GM23338 (cell line): ENCODE results near the gene NPAS4. TPM values are rescaled to one million over a fixed set of nuclear protein-coding genes. Genes with fewer than 3 reads are reported as not detected.

ENCODE experiments used
- ATAC-seq: fragments of 200-7000 bp; cut with Tn5 transposase; 3 replicates; pipeline ENCODE4 v1.9.1; 2020
- DNase-seq: peaks from one replicate; pipeline ENCODE4 v3.0.0-alpha.2; 2015; ENCODE audit warnings: low spot score
- H2AFZ ChIP-seq: fragments of 200-600 bp; sonication (generic); 2 replicates; pipeline ENCODE4 v1.8.0; 2016; ENCODE audit warnings: antibody characterized with exemption, mild to moderate bottlenecking, moderate library complexity
- H3F3A ChIP-seq: fragments of 200-600 bp; sonication (generic); replicated peaks from 2 replicates; pipeline ENCODE4 v1.8.0; 2017; ENCODE audit warnings: antibody characterized with exemption, mixed run types, low read depth
- H3K27ac ChIP-seq: fragments of 200-600 bp; sonication (generic); 2 replicates; pipeline ENCODE4 v1.6.1; 2016; ENCODE audit warnings: low read depth
- H3K27me3 ChIP-seq: fragments of 200-600 bp; sonication (generic); 2 replicates; pipeline ENCODE4 v1.8.0; 2016; ENCODE audit warnings: mild to moderate bottlenecking, mixed run types, moderate library complexity; ENCODE audit not compliant: insufficient read depth
- H3K36me3 ChIP-seq: fragments of 200-600 bp; sonication (generic); 2 replicates; pipeline ENCODE4 v1.8.0; 2016; ENCODE audit warnings: mild to moderate bottlenecking; ENCODE audit not compliant: insufficient read depth
- H3K4me1 ChIP-seq: fragments of 200-600 bp; sonication (generic); 2 replicates; pipeline ENCODE4 v1.8.0; 2016; ENCODE audit warnings: mild to moderate bottlenecking, moderate library complexity; ENCODE audit not compliant: insufficient read depth
- H3K4me2 ChIP-seq: fragments of 200-600 bp; sonication (generic); 2 replicates; pipeline ENCODE4 v1.7.1; 2017; ENCODE audit warnings: mixed run types
- H3K4me3 ChIP-seq: fragments of 200-600 bp; sonication (generic); 2 replicates; pipeline ENCODE4 v1.6.1; 2016; ENCODE audit warnings: mixed run types
- H3K79me2 ChIP-seq: fragments of 200-600 bp; sonication (generic); replicated peaks from 2 replicates; pipeline ENCODE4 v1.8.0; 2017; ENCODE audit warnings: mild to moderate bottlenecking; ENCODE audit not compliant: insufficient read depth
- H3K9me2 ChIP-seq: fragments of 200-600 bp; sonication (generic); 2 replicates; pipeline ENCODE4 v1.8.0; 2017; ENCODE audit not compliant: insufficient read depth
- H4K20me1 ChIP-seq: fragments of 200-600 bp; sonication (generic); replicated peaks from 2 replicates; pipeline ENCODE4 v1.8.0; 2017; ENCODE audit warnings: mild to moderate bottlenecking; ENCODE audit not compliant: insufficient read depth
- H3K27ac Mint-ChIP-seq: 2 replicates; pipeline ENCODE4 v1.8.0; 2020; ENCODE audit warnings: inconsistent platforms, mild to moderate bottlenecking, moderate library complexity, mixed read lengths
- H3K27me3 Mint-ChIP-seq: 3 replicates; pipeline ENCODE4 v1.8.0; 2022; ENCODE audit warnings: low read depth, mild to moderate bottlenecking, moderate library complexity, mixed read lengths, inconsistent platforms; ENCODE audit not compliant: insufficient read depth, poor library complexity
- H3K36me3 Mint-ChIP-seq: 3 replicates; pipeline ENCODE4 v1.8.0; 2021; ENCODE audit warnings: low read depth, mild to moderate bottlenecking, inconsistent platforms, moderate library complexity, mixed read lengths
- H3K4me1 Mint-ChIP-seq: 3 replicates; pipeline ENCODE4 v1.8.0; 2020; ENCODE audit warnings: mild to moderate bottlenecking, inconsistent platforms, mixed read lengths
- H3K4me3 Mint-ChIP-seq: 3 replicates; pipeline ENCODE4 v1.8.0; 2021; ENCODE audit warnings: moderate library complexity, mild to moderate bottlenecking, inconsistent platforms, mixed read lengths
- H3K9me3 Mint-ChIP-seq: 3 replicates; pipeline ENCODE4 v1.8.0; 2020; ENCODE audit warnings: moderate library complexity, mild to moderate bottlenecking, inconsistent platforms, mixed read lengths
- CREB1 ChIP-seq: fragments of 250-450 bp; sonication (Bioruptor Pico); IDR thresholded peaks from 2 replicates; pipeline ENCODE4 v1.5.0; 2020; ENCODE audit warnings: low read depth, mild to moderate bottlenecking, moderate library complexity
- CTCF ChIP-seq, 2 experiments: fragments of 200-600 bp in 1 of 2; sonication (generic) in 1 of 2; conservative IDR thresholded peaks; 2 replicates each; pipeline versions ENCODE4 v1.5.1 to v1.6.1; 2016 to 2017; ENCODE audit warnings: antibody characterized with exemption in 2 of 2, low read depth in 2 of 2, mild to moderate bottlenecking in 2 of 2, moderate library complexity in 1 of 2
- ETS1 ChIP-seq: IDR thresholded peaks from 2 replicates; pipeline ENCODE4 v1.6.1; 2016; ENCODE audit warnings: antibody characterized with exemption
- EZH2 ChIP-seq: fragments of 200-600 bp; sonication (generic); IDR thresholded peaks from one replicate; pipeline ENCODE4 v1.8.0; 2017; ENCODE audit warnings: antibody characterized with exemption, mild to moderate bottlenecking, low read depth; ENCODE audit not compliant: unreplicated experiment
- EZH2phosphoT487 ChIP-seq: fragments of 200-600 bp; sonication (generic); IDR thresholded peaks from one replicate; pipeline ENCODE4 v1.8.1; 2018; ENCODE audit warnings: antibody characterized with exemption; ENCODE audit not compliant: unreplicated experiment
- JUNB ChIP-seq: IDR thresholded peaks from one replicate; pipeline ENCODE4 v1.6.1; 2016; ENCODE audit warnings: antibody characterized with exemption; ENCODE audit not compliant: unreplicated experiment
- NANOG ChIP-seq: IDR thresholded peaks from 2 replicates; pipeline ENCODE4 v1.6.1; 2016; ENCODE audit warnings: antibody characterized with exemption, borderline replicate concordance
- POLR2AphosphoS5 ChIP-seq: IDR thresholded peaks from 2 replicates; pipeline ENCODE4 v1.6.1; 2016; ENCODE audit warnings: antibody characterized with exemption, low read depth
- STAT1 ChIP-seq: IDR thresholded peaks from one replicate; pipeline ENCODE4 v1.6.1; 2016; ENCODE audit warnings: antibody characterized with exemption; ENCODE audit not compliant: unreplicated experiment
- ZNF114 ChIP-seq: fragments of 250-450 bp; sonication (Bioruptor Pico); IDR thresholded peaks from 2 replicates; pipeline ENCODE4 v1.5.0; 2020; ENCODE audit warnings: mild to moderate bottlenecking, moderate library complexity
- ZNF331 ChIP-seq: fragments of 250-450 bp; sonication (Bioruptor Pico); IDR thresholded peaks from 2 replicates; pipeline ENCODE4 v1.5.0; 2020; ENCODE audit warnings: low read depth, mild to moderate bottlenecking, moderate library complexity
- polyA plus RNA-seq: library from polyadenylated mRNA; unstranded; fragments of >200 nt; fragmentation: Nextera tagmentation; extraction: Ambion mirVana; gene quantifications from 2 replicates; pipeline ENCODE4 v1.2.1, GENCODE V29; 2016
- total RNA-seq: library from RNA; depleted of rRNA; stranded (reverse); fragments of >200 nt; shearing (Covaris generic); gene quantifications from 2 replicates; pipeline ENCODE4 v1.2.3, GENCODE V29; 2014
- TF ChIP-seq, protein P1 (sequence below): fragments of 250-450 bp; sonication (Bioruptor Pico); IDR thresholded peaks from 2 replicates; pipeline ENCODE4 v1.5.0; 2020; ENCODE audit warnings: mild to moderate bottlenecking, moderate library complexity
- TF ChIP-seq, protein P2 (sequence below): IDR thresholded peaks from one replicate; pipeline ENCODE4 v1.6.1; 2018; ENCODE audit warnings: antibody characterized with exemption; ENCODE audit not compliant: unreplicated experiment

Gene NPAS4
- total and polyA plus RNA-seq, 2 experiments from 2014 or later, result 0.71 to 0.97 TPM

DNA sequence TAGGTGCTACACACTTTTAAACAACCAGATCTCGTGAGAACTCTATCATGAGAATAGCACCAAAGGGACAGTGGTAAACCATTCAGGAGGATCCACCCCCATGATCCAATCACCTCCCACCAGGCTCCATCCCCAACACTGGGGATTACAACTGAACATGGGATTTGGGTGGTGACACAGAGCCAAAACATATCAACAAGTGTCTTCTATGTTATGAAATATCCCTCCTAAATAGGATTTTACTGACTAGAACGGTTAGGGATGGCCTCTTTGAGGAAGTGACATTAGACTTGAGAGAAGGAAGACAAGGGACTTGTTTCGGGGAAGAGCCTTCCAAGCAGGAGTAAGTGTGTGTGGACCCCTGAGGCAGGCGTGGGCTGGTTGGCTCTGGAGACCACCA lies 29.7 kb downstream of the NPAS4 start:
- TF ChIP-seq ZNF331 (CRISPR knock-in tag), result no peak
- TF ChIP-seq CTCF (conservative IDR thresholded peaks at IDR 0.05; ENCODE audit: low read depth in 2 of 2), result no peak
- TF ChIP-seq STAT1, result no peak
- TF ChIP-seq, protein P1, sequence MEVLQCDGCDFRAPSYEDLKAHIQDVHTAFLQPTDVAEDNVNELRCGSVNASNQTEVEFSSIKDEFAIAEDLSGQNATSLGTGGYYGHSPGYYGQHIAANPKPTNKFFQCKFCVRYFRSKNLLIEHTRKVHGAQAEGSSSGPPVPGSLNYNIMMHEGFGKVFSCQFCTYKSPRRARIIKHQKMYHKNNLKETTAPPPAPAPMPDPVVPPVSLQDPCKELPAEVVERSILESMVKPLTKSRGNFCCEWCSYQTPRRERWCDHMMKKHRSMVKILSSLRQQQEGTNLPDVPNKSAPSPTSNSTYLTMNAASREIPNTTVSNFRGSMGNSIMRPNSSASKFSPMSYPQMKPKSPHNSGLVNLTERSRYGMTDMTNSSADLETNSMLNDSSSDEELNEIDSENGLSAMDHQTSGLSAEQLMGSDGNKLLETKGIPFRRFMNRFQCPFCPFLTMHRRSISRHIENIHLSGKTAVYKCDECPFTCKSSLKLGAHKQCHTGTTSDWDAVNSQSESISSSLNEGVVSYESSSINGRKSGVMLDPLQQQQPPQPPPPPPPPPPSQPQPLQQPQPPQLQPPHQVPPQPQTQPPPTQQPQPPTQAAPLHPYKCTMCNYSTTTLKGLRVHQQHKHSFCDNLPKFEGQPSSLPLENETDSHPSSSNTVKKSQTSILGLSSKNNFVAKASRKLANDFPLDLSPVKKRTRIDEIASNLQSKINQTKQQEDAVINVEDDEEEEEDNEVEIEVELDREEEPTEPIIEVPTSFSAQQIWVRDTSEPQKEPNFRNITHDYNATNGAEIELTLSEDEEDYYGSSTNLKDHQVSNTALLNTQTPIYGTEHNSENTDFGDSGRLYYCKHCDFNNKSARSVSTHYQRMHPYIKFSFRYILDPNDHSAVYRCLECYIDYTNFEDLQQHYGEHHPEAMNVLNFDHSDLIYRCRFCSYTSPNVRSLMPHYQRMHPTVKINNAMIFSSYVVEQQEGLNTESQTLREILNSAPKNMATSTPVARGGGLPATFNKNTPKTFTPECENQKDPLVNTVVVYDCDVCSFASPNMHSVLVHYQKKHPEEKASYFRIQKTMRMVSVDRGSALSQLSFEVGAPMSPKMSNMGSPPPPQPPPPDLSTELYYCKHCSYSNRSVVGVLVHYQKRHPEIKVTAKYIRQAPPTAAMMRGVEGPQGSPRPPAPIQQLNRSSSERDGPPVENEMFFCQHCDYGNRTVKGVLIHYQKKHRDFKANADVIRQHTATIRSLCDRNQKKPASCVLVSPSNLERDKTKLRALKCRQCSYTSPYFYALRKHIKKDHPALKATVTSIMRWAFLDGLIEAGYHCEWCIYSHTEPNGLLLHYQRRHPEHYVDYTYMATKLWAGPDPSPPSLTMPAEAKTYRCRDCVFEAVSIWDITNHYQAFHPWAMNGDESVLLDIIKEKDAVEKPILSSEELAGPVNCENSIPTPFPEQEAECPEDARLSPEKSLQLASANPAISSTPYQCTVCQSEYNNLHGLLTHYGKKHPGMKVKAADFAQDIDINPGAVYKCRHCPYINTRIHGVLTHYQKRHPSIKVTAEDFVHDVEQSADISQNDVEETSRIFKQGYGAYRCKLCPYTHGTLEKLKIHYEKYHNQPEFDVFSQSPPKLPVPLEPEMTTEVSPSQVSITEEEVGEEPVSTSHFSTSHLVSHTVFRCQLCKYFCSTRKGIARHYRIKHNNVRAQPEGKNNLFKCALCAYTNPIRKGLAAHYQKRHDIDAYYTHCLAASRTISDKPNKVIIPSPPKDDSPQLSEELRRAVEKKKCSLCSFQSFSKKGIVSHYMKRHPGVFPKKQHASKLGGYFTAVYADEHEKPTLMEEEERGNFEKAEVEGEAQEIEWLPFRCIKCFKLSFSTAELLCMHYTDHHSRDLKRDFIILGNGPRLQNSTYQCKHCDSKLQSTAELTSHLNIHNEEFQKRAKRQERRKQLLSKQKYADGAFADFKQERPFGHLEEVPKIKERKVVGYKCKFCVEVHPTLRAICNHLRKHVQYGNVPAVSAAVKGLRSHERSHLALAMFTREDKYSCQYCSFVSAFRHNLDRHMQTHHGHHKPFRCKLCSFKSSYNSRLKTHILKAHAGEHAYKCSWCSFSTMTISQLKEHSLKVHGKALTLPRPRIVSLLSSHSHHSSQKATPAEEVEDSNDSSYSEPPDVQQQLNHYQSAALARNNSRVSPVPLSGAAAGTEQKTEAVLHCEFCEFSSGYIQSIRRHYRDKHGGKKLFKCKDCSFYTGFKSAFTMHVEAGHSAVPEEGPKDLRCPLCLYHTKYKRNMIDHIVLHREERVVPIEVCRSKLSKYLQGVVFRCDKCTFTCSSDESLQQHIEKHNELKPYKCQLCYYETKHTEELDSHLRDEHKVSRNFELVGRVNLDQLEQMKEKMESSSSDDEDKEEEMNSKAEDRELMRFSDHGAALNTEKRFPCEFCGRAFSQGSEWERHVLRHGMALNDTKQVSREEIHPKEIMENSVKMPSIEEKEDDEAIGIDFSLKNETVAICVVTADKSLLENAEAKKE, result no peak
- TF ChIP-seq CREB1, result no peak
- TF ChIP-seq EZH2, result no peak
- no peak for TF ChIP-seq JUNB
- no peak for TF ChIP-seq ETS1
- TF ChIP-seq POLR2AphosphoS5, result no peak
- no peak for TF ChIP-seq ZNF114 (CRISPR knock-in tag)
- TF ChIP-seq EZH2phosphoT487, result no peak
- no peak for TF ChIP-seq NANOG
- TF ChIP-seq, protein P2, sequence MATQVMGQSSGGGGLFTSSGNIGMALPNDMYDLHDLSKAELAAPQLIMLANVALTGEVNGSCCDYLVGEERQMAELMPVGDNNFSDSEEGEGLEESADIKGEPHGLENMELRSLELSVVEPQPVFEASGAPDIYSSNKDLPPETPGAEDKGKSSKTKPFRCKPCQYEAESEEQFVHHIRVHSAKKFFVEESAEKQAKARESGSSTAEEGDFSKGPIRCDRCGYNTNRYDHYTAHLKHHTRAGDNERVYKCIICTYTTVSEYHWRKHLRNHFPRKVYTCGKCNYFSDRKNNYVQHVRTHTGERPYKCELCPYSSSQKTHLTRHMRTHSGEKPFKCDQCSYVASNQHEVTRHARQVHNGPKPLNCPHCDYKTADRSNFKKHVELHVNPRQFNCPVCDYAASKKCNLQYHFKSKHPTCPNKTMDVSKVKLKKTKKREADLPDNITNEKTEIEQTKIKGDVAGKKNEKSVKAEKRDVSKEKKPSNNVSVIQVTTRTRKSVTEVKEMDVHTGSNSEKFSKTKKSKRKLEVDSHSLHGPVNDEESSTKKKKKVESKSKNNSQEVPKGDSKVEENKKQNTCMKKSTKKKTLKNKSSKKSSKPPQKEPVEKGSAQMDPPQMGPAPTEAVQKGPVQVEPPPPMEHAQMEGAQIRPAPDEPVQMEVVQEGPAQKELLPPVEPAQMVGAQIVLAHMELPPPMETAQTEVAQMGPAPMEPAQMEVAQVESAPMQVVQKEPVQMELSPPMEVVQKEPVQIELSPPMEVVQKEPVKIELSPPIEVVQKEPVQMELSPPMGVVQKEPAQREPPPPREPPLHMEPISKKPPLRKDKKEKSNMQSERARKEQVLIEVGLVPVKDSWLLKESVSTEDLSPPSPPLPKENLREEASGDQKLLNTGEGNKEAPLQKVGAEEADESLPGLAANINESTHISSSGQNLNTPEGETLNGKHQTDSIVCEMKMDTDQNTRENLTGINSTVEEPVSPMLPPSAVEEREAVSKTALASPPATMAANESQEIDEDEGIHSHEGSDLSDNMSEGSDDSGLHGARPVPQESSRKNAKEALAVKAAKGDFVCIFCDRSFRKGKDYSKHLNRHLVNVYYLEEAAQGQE, result no peak
- no peak for ATAC-seq
- H3K27me3 Mint-ChIP-seq, result peaks cover 13% of the 10 kb centered on the region
- H4K20me1 ChIP-seq, result no peaks in the 10 kb centered on the region
- H3K4me1 Mint-ChIP-seq, result peaks cover 29% of the 10 kb centered on the region
- H3K4me1 ChIP-seq, result peaks cover 7% of the 10 kb centered on the region
- H3K27me3 ChIP-seq, result no peaks in the 10 kb centered on the region
- no peaks in the 10 kb centered on the region for H3K36me3 ChIP-seq
- no peaks in the 10 kb centered on the region; the same call in 1 of the 3 replicates for H3K9me3 Mint-ChIP-seq
- no peak overlapping the region for H2AFZ ChIP-seq
- DNase-seq, result no peak
- H3K27ac Mint-ChIP-seq, result no peak overlapping the region
- H3K4me3 Mint-ChIP-seq, result no peak overlapping the region
- H3K79me2 ChIP-seq, result no peaks in the 10 kb centered on the region
- no peaks in the 10 kb centered on the region for H3F3A ChIP-seq
- H3K36me3 Mint-ChIP-seq, result peaks cover under 1% of the 10 kb centered on the region; the same call in 2 of the 3 replicates
- no peak overlapping the region for H3K4me2 ChIP-seq
- no peak overlapping the region for H3K27ac ChIP-seq
- no peaks in the 10 kb centered on the region for H3K9me2 ChIP-seq
- H3K4me3 ChIP-seq, result no peak overlapping the region
